ENCODE data around the gene ZNF777. TPM values are rescaled to one million over a fixed set of nuclear protein-coding genes. Genes with fewer than 3 reads are reported as not detected.

ZNF777 gene
- total and polyA plus RNA-seq, 9 of the 15 experiments (the other 6 are each of a cell fraction or from before 2014, with no cell fraction given), result 0.11 to 32.6 (median 9.0) TPM

DNA sequence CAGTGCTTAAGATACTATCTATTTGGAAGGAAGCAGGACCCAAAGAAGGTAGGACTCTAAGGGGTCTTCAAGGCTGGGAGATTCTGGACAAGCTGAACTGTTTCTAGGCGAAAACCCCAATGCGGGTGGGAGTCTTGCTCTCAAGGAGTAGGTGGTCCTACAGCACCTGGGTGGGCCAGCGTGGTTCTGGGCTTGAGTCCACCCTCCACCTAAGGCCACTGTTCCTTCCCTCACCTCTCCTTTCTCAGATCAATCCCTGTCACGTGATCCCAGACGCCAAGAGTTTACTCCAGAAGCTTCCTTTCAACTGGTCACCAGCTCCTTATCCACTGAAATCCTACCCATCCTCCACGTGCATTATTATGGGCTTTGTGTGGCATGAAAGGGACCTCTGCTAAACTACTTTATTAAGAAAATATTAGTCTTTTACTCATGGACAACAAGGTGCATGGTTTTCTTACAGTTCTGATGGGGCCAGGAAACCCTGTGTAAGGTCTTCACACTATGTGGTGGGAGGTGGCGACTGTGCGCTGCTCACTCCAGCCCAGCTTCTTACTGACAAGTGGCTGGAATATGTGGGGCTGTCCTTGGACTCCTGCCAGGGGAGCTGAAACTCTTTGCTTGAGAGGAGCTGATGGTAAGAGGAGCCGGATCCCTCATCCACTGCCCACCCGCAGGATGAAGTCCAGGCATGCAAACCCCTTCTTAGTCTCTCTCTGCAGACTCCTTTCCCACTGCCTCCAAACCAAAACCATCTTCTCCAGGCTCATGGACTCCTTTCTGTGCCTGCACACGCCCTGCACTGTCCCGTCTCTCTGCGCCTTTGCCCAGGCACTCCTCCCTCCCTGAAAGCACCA lies 35.2 kb upstream of the ZNF777 start (continued):
- TF ChIP-seq RAD51 (IDR thresholded peaks at IDR 0.05; ENCODE audit: borderline replicate concordance, low read depth) (peak; percentile 89), ETV6 (IDR thresholded peaks at IDR 0.05; ENCODE audit: borderline replicate concordance in 1 of 2, low read depth in 2 of 2, low read length in 1 of 2) (no peak), ETV6 (CRISPR knock-in tag; IDR thresholded peaks at IDR 0.05; ENCODE audit: borderline replicate concordance) (no peak), ZNF561 (CRISPR knock-in tag; conservative IDR thresholded peaks at IDR 0.05) (no peak), TAL1 (IDR thresholded peaks at IDR 0.05) (no peak), MTA2 (IDR thresholded peaks at IDR 0.05; ENCODE audit: low read depth) (no peak), SRSF7 (optimal IDR thresholded peaks at IDR 0.05; ENCODE audit: low read depth, low read length) (no peak), ZNF445 (CRISPR knock-in tag; IDR thresholded peaks at IDR 0.05; ENCODE audit: low read depth) (no peak), CUX1 (CRISPR knock-in tag; IDR thresholded peaks at IDR 0.05) (no peak), NRF1 (conservative IDR thresholded peaks at IDR 0.05 in 1 of 2, IDR thresholded peaks at IDR 0.05 in 1 of 2) (peak; percentile 15 to 33; a peak in 1 of 4 replicates), ETS2 (tag; IDR thresholded peaks at IDR 0.05; ENCODE audit: borderline replicate concordance, poor library complexity, severe bottlenecking) (no peak), POU5F1 (IDR thresholded peaks at IDR 0.05; ENCODE audit: borderline replicate concordance, low read depth, low read length, partially characterized antibody) (no peak), ZNF449 (CRISPR knock-in tag; IDR thresholded peaks at IDR 0.05) (no peak), SMARCE1 (IDR thresholded peaks at IDR 0.05) (no peak), ZNF79 (CRISPR knock-in tag; IDR thresholded peaks at IDR 0.05; ENCODE audit: low read depth) (no peak), SP1 (CRISPR knock-in tag; IDR thresholded peaks at IDR 0.05) (0 out of 2 replicates have a peak, but pooled peaks have one; percentile 18), CBX1 (IDR thresholded peaks at IDR 0.05; ENCODE audit: low read depth) (no peak)
- TF ChIP-seq, protein P1, sequence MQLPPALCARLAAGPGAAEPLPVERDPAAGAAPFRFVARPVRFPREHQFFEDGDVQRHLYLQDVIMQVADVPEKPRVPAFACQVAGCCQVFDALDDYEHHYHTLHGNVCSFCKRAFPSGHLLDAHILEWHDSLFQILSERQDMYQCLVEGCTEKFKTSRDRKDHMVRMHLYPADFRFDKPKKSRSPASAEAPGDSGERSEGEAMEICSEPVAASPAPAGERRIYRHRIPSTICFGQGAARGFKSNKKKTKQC (CRISPR knock-in tag; IDR thresholded peaks at IDR 0.05), result 0 out of 2 replicates have a peak, but pooled peaks have one; percentile 23
- TF ChIP-seq, protein P2, sequence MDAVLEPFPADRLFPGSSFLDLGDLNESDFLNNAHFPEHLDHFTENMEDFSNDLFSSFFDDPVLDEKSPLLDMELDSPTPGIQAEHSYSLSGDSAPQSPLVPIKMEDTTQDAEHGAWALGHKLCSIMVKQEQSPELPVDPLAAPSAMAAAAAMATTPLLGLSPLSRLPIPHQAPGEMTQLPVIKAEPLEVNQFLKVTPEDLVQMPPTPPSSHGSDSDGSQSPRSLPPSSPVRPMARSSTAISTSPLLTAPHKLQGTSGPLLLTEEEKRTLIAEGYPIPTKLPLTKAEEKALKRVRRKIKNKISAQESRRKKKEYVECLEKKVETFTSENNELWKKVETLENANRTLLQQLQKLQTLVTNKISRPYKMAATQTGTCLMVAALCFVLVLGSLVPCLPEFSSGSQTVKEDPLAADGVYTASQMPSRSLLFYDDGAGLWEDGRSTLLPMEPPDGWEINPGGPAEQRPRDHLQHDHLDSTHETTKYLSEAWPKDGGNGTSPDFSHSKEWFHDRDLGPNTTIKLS (IDR thresholded peaks at IDR 0.05; ENCODE audit: borderline replicate concordance, low read depth), result no peak

All from K562 (cell line).